BLaER1 treated with 17β-estradiol and CSF1 and Interleukin-3, amounts not matched to agents 10 nM and 100 nM (cell line): ENCODE results near the gene PHB1.

Experiments
- H3K27ac ChIP-seq, 11 experiments: shearing (Covaris generic); formaldehyde crosslinking; 2 replicates each; pipeline ENCODE4 v1.8.1; 2022
- H3K27me3 ChIP-seq, 11 experiments: shearing (Covaris generic); formaldehyde crosslinking; 2 replicates each; pipeline ENCODE4 v1.8.1; 2022
- H3K36me3 ChIP-seq, 11 experiments: shearing (Covaris generic); formaldehyde crosslinking; 2 replicates each; pipeline ENCODE4 v1.8.1; 2022
- H3K4me1 ChIP-seq, 10 experiments: shearing (Covaris generic); formaldehyde crosslinking; 2 replicates each; pipeline ENCODE4 v1.8.1; 2022
- H3K4me2 ChIP-seq, 11 experiments: shearing (Covaris generic); formaldehyde crosslinking; 2 replicates each; pipeline ENCODE4 v1.8.1; 2022
- H3K4me3 ChIP-seq, 10 experiments: shearing (Covaris generic); formaldehyde crosslinking; 2 replicates each; pipeline ENCODE4 v1.8.1; 2022
- H3K9ac ChIP-seq, 11 experiments: shearing (Covaris generic); formaldehyde crosslinking; 2 replicates each; pipeline ENCODE4 v1.8.1; 2022
- H3K9me3 ChIP-seq, 11 experiments: shearing (Covaris generic); formaldehyde crosslinking; replicated peaks in 1 of 11; 2 replicates each; pipeline ENCODE4 v1.8.1; 2022
- H4K20me1 ChIP-seq, 11 experiments: shearing (Covaris generic); formaldehyde crosslinking; 2 replicates each; pipeline ENCODE4 v1.8.1; 2022
- Cebpa-rat ChIP-seq, 11 experiments: shearing (Covaris generic); IDR thresholded peaks; 2 replicates each; pipeline ENCODE4 v1.8.1; 2022

Gene PHB1

GRCh38 chr17:49414622-49415350 lies at the start of gene PHB1:
TSS of gene PHB1 (minus strand) at chr17:49414882. CDS start at chr17:49413264, 1,618 bp downstream.
- Histone ChIP-seq H4K20me1 (peaks cover 0 to 15% (median 0%) of the 10 kb centered on the region in 11 experiments; a peak in 4 of 22 replicates), H3K27ac (peak within 1 kb of the TSS in 10 of 11 experiments; percentile 26 to 75 (median 62); a peak in 19 of 22 replicates), H3K9me3 (peaks cover 6 to 14% (median 8%) of the 10 kb centered on the region in 11 experiments; a peak in 21 of 22 replicates), H3K9ac (peak within 1 kb of the TSS; percentile 71 to 88 (median 80)), H3K4me3 (peak within 1 kb of the TSS; percentile 79 to 99 (median 88)), H3K4me1 (peaks cover 22 to 55% (median 50%) of the 10 kb centered on the region in 10 experiments), H3K4me2 (peak within 1 kb of the TSS; percentile 85 to 97 (median 93)), H3K27me3 (no peaks in the 10 kb centered on the region), H3K36me3 (peaks cover 34 to 39% (median 35%) of the 10 kb centered on the region in 11 experiments)
- no peak for TF ChIP-seq Cebpa-rat (IDR thresholded peaks at IDR 0.05)

DNA sequence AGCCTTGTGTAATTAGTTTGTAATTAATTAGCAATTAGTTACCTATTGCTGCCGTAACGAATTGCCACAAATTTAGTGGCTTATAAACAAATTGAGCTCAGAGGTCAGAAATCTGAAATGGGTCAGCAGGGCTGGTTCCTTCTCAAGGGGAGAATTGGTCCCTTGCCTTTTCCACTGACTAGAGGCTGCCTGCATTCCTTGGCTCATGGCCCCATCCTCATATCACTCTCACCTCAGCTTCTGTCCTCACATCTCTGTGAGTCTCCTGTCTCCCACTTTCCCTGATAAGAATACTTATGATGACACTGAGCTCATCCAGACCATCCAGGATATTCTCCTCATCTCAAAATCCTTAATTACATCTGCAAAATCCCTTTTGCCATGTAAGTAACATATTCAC lies 49.4 kb upstream of the PHB1 start:
- H3K36me3 ChIP-seq = no peaks in the 10 kb centered on the region
- peaks cover 0 to 17% (median 14%) of the 10 kb centered on the region in 10 experiments; a peak in 13 of 20 replicates for H3K4me1 ChIP-seq
- TF ChIP-seq Cebpa-rat (IDR thresholded peaks at IDR 0.05) = no peak
- H3K27me3 ChIP-seq = no peaks in the 10 kb centered on the region
- H3K27ac ChIP-seq = no peak overlapping the region
- no peak overlapping the region for H3K4me3 ChIP-seq
- H3K9me3 ChIP-seq = peaks cover 5 to 14% (median 10%) of the 10 kb centered on the region in 11 experiments; a peak in 19 of 22 replicates
- no peak overlapping the region for H3K4me2 ChIP-seq
- no peaks in the 10 kb centered on the region for H4K20me1 ChIP-seq
- H3K9ac ChIP-seq = no peak overlapping the region

DNA sequence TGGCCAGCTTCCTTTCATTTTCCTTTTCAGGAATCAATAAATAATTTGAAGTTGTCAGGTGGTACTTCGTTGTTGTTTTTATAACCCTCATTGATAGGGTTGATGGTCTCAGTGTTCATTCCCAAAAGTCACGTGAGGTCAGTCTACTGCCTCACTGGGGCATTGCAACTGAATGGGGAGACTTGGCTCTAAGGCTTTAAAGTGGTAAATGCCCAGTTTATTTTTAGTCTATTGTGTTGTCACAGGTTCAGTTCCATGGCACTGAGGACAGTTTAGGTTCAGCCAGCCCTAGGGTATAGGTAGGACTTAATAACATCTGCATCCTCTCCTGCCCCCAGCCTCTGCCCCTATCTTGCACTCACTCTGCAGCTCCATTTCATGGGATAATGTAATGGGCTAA lies 46.9 kb upstream of the PHB1 start:
- Histone ChIP-seq H3K27me3 (peaks cover 0 to 14% (median 8%) of the 10 kb centered on the region in 11 experiments; a peak in 14 of 22 replicates), H3K27ac (no peak overlapping the region), H3K9me3 (peaks cover 5 to 14% (median 10%) of the 10 kb centered on the region in 11 experiments; a peak in 19 of 22 replicates), H3K36me3 (no peaks in the 10 kb centered on the region), H3K4me1 (peaks cover 2 to 23% (median 18%) of the 10 kb centered on the region in 10 experiments), H3K9ac (no peak overlapping the region), H3K4me2 (peak overlapping the region in 8 of 11 experiments; percentile 6 to 67 (median 49); a peak in 15 of 22 replicates), H3K4me3 (no peak overlapping the region), H4K20me1 (no peaks in the 10 kb centered on the region)
- no peak for TF ChIP-seq Cebpa-rat (IDR thresholded peaks at IDR 0.05)

- no peaks in the 10 kb centered on the region for H3K36me3 ChIP-seq
- H3K4me2 ChIP-seq = peak overlapping the region in 7 of 11 experiments; percentile 6 to 67 (median 52); a peak in 13 of 22 replicates
- no peak overlapping the region for H3K4me3 ChIP-seq
- no peak overlapping the region for H3K9ac ChIP-seq
- H4K20me1 ChIP-seq = no peaks in the 10 kb centered on the region
- peaks cover 11 to 33% (median 28%) of the 10 kb centered on the region in 10 experiments for H3K4me1 ChIP-seq
- H3K9me3 ChIP-seq = peaks cover 5 to 14% (median 10%) of the 10 kb centered on the region in 11 experiments; a peak in 19 of 22 replicates
- H3K27me3 ChIP-seq = peaks cover 0 to 14% (median 8%) of the 10 kb centered on the region in 11 experiments; a peak in 14 of 22 replicates
- no peak for TF ChIP-seq Cebpa-rat (IDR thresholded peaks at IDR 0.05)
- H3K27ac ChIP-seq = no peak overlapping the region
Measured at GRCh38 chr17:49460401-49460800, 45.7 kb upstream of the PHB1 start.

DNA sequence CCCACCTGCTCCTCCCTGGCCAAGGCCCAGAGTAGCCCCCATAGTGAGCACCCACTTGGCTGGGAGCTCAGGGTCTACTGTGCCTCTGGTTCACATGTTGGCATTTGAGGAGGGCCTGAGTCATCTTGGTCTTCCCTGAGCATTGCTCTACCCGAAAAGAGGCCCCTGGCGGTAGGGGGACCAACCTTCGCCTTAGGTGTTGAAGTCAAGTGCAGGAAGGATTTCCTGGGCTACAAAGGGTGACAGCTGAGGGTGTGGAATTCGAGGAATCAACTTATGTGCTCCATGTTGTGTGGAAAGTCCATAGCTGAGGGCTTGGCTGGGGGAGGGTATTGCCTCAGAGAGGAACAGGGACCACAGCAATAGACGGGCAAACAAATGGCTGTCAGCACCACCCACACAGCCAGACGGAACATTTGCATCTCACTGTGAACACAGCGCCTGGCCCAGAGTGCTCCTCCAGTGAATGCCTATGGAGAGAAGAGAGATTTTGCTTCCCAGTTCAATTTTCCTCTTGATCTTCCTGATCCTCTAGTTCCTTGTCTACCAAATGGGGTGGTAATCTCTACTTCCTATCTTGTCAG lies 44.8 kb upstream of the PHB1 start:
- no peaks in the 10 kb centered on the region for H4K20me1 ChIP-seq
- no peak overlapping the region for H3K4me2 ChIP-seq
- no peak overlapping the region for H3K27ac ChIP-seq
- peaks cover 11 to 33% (median 28%) of the 10 kb centered on the region in 10 experiments for H3K4me1 ChIP-seq
- peaks cover 0 to 14% (median 8%) of the 10 kb centered on the region in 11 experiments; a peak in 14 of 22 replicates for H3K27me3 ChIP-seq
- H3K36me3 ChIP-seq = no peaks in the 10 kb centered on the region
- no peak overlapping the region for H3K4me3 ChIP-seq
- H3K9ac ChIP-seq = no peak overlapping the region
- H3K9me3 ChIP-seq = peaks cover 5 to 12% (median 10%) of the 10 kb centered on the region in 11 experiments; a peak in 19 of 22 replicates
- no peak for TF ChIP-seq Cebpa-rat (IDR thresholded peaks at IDR 0.05)

- no peaks in the 10 kb centered on the region for H3K36me3 ChIP-seq
- H3K4me3 ChIP-seq = no peak overlapping the region
- H4K20me1 ChIP-seq = no peaks in the 10 kb centered on the region
- no peak overlapping the region for H3K9ac ChIP-seq
- peaks cover 0 to 14% (median 8%) of the 10 kb centered on the region in 11 experiments; a peak in 14 of 22 replicates for H3K27me3 ChIP-seq
- peaks cover 11 to 41% (median 30%) of the 10 kb centered on the region in 10 experiments for H3K4me1 ChIP-seq
- TF ChIP-seq Cebpa-rat (IDR thresholded peaks at IDR 0.05) = no peak
- no peak overlapping the region for H3K27ac ChIP-seq
- H3K9me3 ChIP-seq = no peaks in the 10 kb centered on the region
- H3K4me2 ChIP-seq = no peak overlapping the region
Measured at GRCh38 chr17:49457564-49458535, 43.2 kb upstream of the PHB1 start.

DNA sequence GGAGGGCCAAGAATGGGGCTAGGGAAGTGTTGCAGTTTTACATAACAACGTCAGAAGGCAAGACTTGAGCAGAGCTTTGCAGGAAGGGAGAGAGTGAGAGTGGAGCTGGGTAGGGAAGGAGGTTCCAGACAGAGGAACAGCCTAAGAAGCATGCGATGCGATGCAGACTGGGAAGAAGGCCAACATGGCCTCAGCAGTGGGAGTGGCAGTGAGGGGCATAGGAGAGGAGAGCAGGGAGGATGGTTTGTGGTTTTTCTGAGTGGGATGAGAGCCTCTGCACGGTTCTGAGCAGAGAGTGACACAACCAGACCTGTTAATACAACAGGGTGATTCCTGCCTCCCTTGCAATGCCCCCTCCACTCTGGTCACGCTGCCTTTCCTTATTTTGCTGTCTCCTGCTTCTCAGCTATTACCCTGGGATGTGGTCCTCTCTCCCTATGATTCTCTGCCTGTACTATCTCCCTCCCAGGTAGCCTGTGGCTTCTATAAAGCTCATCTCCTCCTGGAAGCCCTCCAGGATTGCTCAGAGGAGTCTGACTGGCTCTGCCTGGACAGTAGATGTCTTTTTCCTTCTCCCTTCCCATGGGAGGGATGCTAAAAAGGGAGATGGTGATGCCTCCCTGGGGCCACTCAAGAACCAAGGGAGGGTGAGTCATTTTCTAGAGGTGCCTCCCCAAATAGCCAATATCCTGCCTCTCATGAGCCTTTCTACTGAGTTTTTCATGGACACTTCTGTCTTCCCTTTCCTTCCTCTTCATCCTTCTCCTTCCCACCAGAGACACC lies 41.7 kb upstream of the PHB1 start:
- Histone ChIP-seq H3K4me2 (peak overlapping the region; percentile 16 to 72 (median 42)), H3K36me3 (no peaks in the 10 kb centered on the region), H3K27ac (no peak overlapping the region), H3K4me1 (peaks cover 21 to 47% (median 36%) of the 10 kb centered on the region in 10 experiments), H3K4me3 (no peak overlapping the region), H3K27me3 (peaks cover 0 to 14% (median 8%) of the 10 kb centered on the region in 11 experiments; a peak in 14 of 22 replicates), H3K9ac (no peak overlapping the region), H4K20me1 (no peaks in the 10 kb centered on the region), H3K9me3 (no peaks in the 10 kb centered on the region)
- no peak for TF ChIP-seq Cebpa-rat (IDR thresholded peaks at IDR 0.05)
